ENCODE data around the gene UNC13D.

UNC13D gene

GRCh38 chr17:75847614-75848522 is 3.7 kb upstream of the UNC13D start:
- TF ChIP-seq POLR2AphosphoS5 (IDR thresholded peaks at IDR 0.05; ENCODE audit: low read depth, low read length) (no peak), TAF1 (IDR thresholded peaks at IDR 0.05; ENCODE audit: borderline replicate concordance, insufficient read depth, low read length) (no peak), REST (IDR thresholded peaks at IDR 0.05; ENCODE audit: insufficient read depth in 1 of 2, low read depth in 2 of 2, low read length in 2 of 2) (no peak)

GRCh38 chr17:75846692-75847613 is 2.7 kb upstream of the UNC13D start:
- no peak for TF ChIP-seq REST (IDR thresholded peaks at IDR 0.05; ENCODE audit: insufficient read depth in 1 of 2, low read depth in 2 of 2, low read length in 2 of 2)
- TF ChIP-seq POLR2AphosphoS5 (IDR thresholded peaks at IDR 0.05; ENCODE audit: low read depth, low read length): no peak
- TF ChIP-seq TAF1 (IDR thresholded peaks at IDR 0.05; ENCODE audit: borderline replicate concordance, insufficient read depth, low read length): no peak

GRCh38 chr17:75845933-75846691 is 1.9 kb upstream of the UNC13D start:
- TF ChIP-seq SIN3A (IDR thresholded peaks at IDR 0.05; ENCODE audit: borderline replicate concordance, insufficient read depth, low read length) (no peak), POLR2AphosphoS5 (IDR thresholded peaks at IDR 0.05; ENCODE audit: low read depth, low read length) (no peak), TAF1 (IDR thresholded peaks at IDR 0.05; ENCODE audit: borderline replicate concordance, insufficient read depth, low read length) (no peak), REST (IDR thresholded peaks at IDR 0.05; ENCODE audit: insufficient read depth in 1 of 2, low read depth in 2 of 2, low read length in 2 of 2) (no peak), FOXP2 (optimal IDR thresholded peaks at IDR 0.05; ENCODE audit: borderline replicate concordance, extremely low read depth, extremely low read length, insufficient read depth) (no peak)

GRCh38 chr17:75845058-75845711 is 981 bp upstream of the UNC13D start:
- TF ChIP-seq FOXP2 (optimal IDR thresholded peaks at IDR 0.05; ENCODE audit: borderline replicate concordance, extremely low read depth, extremely low read length, insufficient read depth) (peak; percentile 23), SIN3A (IDR thresholded peaks at IDR 0.05; ENCODE audit: borderline replicate concordance, insufficient read depth, low read length) (no peak)

- TF ChIP-seq POLR2AphosphoS5 (IDR thresholded peaks at IDR 0.05; ENCODE audit: low read depth, low read length) (no peak), REST (IDR thresholded peaks at IDR 0.05; ENCODE audit: insufficient read depth in 1 of 2, low read depth in 2 of 2, low read length in 2 of 2) (no peak), SIN3A (IDR thresholded peaks at IDR 0.05; ENCODE audit: borderline replicate concordance, insufficient read depth, low read length) (no peak), FOXP2 (optimal IDR thresholded peaks at IDR 0.05; ENCODE audit: borderline replicate concordance, extremely low read depth, extremely low read length, insufficient read depth) (no peak), TAF1 (IDR thresholded peaks at IDR 0.05; ENCODE audit: borderline replicate concordance, insufficient read depth, low read length) (no peak)
Observed at GRCh38 chr17:75844530-75845057, 390 bp upstream of the UNC13D start.

Measured in PFSK-1 (cell line).